ENCODE data around the gene TRIM64.
"Not testable (repeated sequence)": the region's sequence is repeated elsewhere in the genome, so short reads cannot be mapped to it uniquely, and the experiment has no call there.

DNA sequence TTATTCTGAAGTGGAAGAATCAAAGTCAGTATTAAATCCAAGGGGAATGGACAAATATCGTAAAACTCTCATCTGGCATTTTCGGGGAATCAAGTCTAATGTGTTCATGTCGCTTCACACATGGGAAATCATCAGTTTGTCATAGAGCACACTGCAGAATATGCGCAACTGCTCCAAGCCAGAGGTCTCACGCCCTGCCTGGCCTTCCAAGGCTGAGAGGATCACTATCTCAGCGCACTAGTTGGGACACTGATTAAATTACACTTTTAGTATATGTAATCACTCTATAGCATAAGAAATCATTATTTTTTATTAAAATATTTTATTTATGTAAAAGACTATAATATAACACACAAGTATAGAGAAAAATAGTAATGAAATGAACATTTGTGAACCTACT, 5.0 kb upstream of the TRIM64 start:
- TF ChIP-seq POLR2A (IDR thresholded peaks at IDR 0.05); EP300 (IDR thresholded peaks at IDR 0.05; ENCODE audit: low read depth): not testable (repeated sequence)
- TF ChIP-seq, protein P1, sequence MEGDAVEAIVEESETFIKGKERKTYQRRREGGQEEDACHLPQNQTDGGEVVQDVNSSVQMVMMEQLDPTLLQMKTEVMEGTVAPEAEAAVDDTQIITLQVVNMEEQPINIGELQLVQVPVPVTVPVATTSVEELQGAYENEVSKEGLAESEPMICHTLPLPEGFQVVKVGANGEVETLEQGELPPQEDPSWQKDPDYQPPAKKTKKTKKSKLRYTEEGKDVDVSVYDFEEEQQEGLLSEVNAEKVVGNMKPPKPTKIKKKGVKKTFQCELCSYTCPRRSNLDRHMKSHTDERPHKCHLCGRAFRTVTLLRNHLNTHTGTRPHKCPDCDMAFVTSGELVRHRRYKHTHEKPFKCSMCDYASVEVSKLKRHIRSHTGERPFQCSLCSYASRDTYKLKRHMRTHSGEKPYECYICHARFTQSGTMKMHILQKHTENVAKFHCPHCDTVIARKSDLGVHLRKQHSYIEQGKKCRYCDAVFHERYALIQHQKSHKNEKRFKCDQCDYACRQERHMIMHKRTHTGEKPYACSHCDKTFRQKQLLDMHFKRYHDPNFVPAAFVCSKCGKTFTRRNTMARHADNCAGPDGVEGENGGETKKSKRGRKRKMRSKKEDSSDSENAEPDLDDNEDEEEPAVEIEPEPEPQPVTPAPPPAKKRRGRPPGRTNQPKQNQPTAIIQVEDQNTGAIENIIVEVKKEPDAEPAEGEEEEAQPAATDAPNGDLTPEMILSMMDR (IDR thresholded peaks at IDR 0.05): not testable (repeated sequence)
